Activated naive CD8-positive, alpha-beta T cell treated with anti-CD3 and anti-CD28 coated beads, Interleukin-2, amount 50 U/mL, for 24 hours (primary cell): Measurements from ENCODE around the gene ZBTB17.

ENCODE experiments used
- ATAC-seq: fragments of 150-1000 bp; cut with Tn5 transposase; one replicate; pipeline ENCODE4 v1.10.0; 2021
- DNase-seq: peaks from one replicate; pipeline ENCODE4 v3.0.0; 2021
- H3K27ac Mint-ChIP-seq: one replicate; pipeline ENCODE4 v1.8.0; 2021; ENCODE audit warnings: mild to moderate bottlenecking, mixed read lengths
- H3K27me3 Mint-ChIP-seq: one replicate; pipeline ENCODE4 v1.8.0; 2021; ENCODE audit warnings: mixed read lengths
- H3K36me3 Mint-ChIP-seq: one replicate; pipeline ENCODE4 v1.8.0; 2021; ENCODE audit warnings: low read depth, mixed read lengths
- H3K4me1 Mint-ChIP-seq: one replicate; pipeline ENCODE4 v1.8.0; 2021; ENCODE audit warnings: mixed read lengths
- H3K4me3 Mint-ChIP-seq: one replicate; pipeline ENCODE4 v1.8.0; 2021; ENCODE audit warnings: mild to moderate bottlenecking, moderate library complexity, mixed read lengths
- H3K9me3 Mint-ChIP-seq: one replicate; pipeline ENCODE4 v1.8.0; 2021; ENCODE audit warnings: mixed read lengths

The ZBTB17 gene

DNA sequence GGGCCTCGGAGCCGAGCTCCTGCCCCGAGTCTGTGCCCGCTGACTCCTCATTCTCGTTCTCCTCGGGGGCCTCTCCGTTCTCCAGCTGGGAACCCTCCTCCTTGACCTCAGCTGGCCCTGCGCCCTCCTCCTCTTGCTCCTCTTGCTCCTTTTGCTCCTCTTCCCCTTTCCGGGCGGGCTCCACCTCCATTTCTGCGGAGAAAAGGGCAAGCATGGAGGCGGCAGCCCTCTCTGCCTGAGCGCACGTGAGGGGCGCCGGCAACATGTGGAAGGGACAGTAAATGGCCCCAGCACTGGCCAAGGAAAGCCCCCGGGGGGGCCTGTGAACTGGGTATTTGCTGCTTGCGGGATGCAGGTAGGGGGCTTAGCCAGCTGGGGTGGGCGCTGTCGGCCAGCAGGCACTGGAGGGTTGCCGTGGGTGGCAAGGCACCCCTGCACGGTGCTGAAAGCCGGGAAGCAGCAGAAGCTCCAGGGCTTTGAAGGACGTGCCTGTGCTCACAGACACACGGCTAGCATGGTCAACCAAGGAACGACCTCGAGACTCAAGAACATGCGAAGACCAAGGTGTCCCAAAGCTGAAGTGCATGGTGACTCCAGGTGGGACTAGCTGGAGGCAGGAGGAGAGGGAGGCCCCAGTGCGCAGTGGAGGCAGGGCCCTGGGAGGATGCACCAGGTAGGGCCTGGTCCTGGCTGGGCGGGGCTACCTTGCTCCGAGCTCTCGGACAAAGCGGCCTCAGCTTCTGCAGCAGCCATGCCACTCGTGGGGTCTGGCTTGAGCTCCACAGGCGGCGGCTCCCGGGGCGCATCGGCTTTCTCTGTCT is 30.7 kb downstream of the ZBTB17 start:
- Mint-ChIP-seq H3K9me3 (no peaks in the 10 kb centered on the region), H3K36me3 (peaks cover 25% of the 10 kb centered on the region), H3K27ac (no peak overlapping the region), H3K27me3 (no peaks in the 10 kb centered on the region), H3K4me3 (no peak overlapping the region), H3K4me1 (peaks cover 38% of the 10 kb centered on the region)
- ATAC-seq (no peak), DNase-seq (no peak)

DNA sequence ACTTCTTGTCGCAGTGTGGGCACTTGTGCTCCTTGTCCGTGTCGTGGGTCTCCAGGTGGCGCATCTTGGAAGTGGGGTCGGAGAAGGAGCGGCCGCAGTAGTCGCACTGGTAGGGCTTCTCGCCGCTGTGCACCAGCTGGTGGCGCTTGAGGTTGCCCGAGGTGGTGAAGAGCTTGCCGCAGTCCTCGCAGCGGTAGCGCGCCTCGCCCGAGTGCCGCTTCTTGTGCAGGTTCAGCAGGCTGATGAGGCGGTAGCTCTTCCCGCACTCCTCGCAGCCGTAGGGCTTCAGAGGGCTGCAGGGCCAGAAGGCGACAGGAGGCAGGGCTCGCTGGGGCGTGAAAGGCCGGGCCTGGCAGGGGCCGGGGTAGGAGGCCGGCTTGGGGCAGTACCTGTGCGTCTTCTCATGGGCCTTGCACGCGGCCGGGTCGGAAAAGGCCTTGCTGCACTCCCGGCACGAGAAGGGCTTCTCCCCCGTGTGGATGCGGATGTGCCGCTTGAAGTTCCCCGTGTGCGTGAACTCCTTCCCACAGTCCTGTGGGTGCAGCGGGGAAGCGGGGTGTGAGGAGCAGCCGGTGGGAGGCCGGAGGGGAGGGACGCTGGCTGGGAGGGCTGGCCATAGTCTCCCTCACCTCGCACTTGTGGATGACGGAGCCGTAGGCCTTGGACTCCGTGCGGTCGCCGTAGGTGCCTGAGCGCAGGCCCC is 31.4 kb downstream of the ZBTB17 start:
- Mint-ChIP-seq H3K4me1 (peaks cover 31% of the 10 kb centered on the region), H3K4me3 (no peak overlapping the region), H3K27ac (no peak overlapping the region), H3K27me3 (no peaks in the 10 kb centered on the region), H3K36me3 (peaks cover 30% of the 10 kb centered on the region), H3K9me3 (no peaks in the 10 kb centered on the region)
- no peak for ATAC-seq
- DNase-seq, result no peak

DNA sequence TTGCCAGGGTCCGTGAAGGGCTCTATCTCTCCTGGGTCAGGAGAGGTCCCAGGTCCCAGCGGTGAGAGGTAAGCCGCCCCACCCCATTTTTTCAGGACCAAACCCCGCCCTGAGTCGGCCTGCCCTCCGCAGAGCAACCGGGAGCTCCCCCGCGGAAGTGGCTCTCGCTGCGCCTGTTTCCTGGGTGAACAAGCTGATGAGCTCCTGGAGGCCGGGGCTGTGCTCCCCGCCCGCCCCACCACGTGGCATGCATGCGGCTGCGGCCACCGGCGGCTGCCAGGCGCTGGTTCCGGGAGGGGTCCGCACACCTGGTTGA is 32.0 kb downstream of the ZBTB17 start:
- Mint-ChIP-seq H3K4me3 (no peak overlapping the region), H3K9me3 (no peaks in the 10 kb centered on the region), H3K36me3 (peaks cover 34% of the 10 kb centered on the region), H3K27me3 (no peaks in the 10 kb centered on the region), H3K27ac (no peak overlapping the region), H3K4me1 (peaks cover 26% of the 10 kb centered on the region)
- ATAC-seq, result no peak
- no peak for DNase-seq

DNA sequence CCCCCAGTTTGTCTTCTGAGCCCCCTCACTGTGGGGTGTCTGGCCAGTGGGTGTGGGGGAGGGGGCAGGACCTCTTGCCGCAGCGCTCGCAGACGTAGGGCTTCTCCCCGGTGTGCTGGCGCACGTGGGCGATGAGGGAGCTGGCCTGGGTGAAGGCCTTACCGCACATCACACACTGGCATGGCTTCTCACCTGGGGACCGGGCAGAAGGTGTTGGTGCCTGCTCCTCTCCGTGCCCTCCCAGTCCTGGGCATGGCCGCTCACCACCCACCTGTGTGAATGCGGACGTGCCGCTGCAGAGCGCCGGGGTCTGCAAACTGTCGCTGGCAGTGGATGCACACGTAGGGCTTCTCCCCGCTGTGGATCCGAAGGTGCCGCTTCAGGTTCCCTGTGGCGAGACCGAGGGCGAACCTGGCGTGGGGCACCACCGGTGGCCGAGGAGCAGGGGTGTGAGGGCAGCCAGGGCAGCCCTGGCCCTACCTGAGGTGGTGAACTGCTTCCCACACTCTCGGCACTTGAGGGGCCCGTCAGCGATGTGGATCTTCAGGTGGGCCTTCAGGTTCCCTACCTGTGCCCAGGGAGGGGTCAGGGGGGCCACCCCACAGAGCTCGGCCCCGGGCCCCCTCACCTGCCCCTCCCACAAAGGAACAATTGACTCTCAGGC is 32.4 kb downstream of the ZBTB17 start:
- Mint-ChIP-seq H3K27ac (no peak overlapping the region), H3K4me3 (no peak overlapping the region), H3K9me3 (no peaks in the 10 kb centered on the region), H3K27me3 (no peaks in the 10 kb centered on the region), H3K4me1 (peaks cover 21% of the 10 kb centered on the region), H3K36me3 (peaks cover 32% of the 10 kb centered on the region)
- ATAC-seq (no peak), DNase-seq (no peak)

DNA sequence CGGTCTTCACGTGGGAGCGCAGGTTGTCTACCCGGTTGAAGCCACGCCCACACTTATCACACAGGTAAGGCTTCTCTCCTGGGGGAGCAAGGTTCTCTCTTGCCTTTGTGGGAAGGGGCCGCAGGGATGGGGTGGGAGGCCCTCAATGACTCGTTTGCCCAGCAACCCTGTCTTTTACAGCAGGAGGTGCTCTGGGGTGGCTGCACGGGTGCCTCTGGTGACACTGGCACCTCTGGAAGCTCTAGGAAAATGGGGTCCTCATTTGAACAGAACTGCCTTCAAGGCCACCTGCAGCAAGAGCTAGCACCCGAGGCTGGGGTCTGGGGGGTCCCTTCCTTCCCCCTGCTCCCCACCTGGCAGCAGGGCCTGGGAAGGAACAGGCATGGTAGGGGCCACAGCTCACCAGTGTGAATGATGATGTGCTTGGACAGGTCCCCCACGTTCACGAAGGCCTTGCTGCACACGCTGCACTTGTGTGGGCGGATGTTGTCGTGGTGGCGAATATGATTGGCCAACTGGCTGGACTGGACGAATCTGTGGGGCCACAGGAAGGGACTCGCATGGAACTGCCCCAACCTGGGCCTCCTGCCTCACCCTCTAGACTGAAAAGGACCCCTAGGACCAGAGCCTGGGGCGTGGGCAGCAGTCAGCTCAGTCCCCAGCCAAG is 33.1 kb downstream of the ZBTB17 start:
- Mint-ChIP-seq H3K27ac (peak overlapping the region; percentile 35), H3K9me3 (no peaks in the 10 kb centered on the region)
- ATAC-seq, result no peak

DNA sequence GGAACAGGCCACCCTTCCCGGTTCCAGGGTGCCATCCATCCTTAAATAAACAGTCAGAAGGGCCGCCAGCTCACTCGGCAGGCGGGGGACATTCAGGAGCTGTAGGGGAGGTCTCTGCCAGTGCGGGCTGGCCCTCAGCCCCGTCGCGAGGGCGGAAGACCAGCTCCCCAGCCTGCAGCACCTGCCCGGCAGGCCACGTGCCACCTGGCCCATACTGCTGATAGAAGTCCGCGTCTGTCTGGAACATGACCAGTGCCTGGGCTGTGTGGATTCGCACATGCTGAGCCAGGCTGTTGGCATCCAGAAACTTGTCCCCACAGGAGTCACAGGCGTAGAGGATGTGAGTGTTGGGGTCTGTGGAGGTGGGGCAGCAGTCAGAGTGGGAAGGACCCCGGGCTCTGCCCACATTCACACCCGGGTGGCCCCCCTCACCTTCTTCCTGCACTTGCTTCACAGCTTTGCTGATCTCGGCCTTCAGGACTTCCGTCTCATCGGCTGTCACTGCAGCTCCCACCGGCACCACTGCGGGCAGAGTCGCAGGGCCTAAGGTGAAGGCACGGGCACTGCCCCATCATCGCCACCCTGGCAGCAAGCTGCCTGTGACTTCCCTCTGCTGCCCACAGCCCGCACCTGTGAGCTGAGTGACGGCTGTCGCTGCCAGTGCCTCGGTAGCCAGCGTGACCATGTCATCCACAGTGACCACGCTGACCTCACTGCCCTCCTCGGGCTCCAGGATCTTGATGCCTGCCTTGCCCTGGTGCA is 33.8 kb downstream of the ZBTB17 start:
- DNase-seq (no peak), ATAC-seq (no peak)
- Mint-ChIP-seq H3K27ac (peak overlapping the region; percentile 35), H3K9me3 (no peaks in the 10 kb centered on the region), H3K4me3 (no peak overlapping the region), H3K36me3 (peaks cover 34% of the 10 kb centered on the region), H3K4me1 (peaks cover 18% of the 10 kb centered on the region), H3K27me3 (no peaks in the 10 kb centered on the region)

More for the DNA sequence above, 33.1 kb downstream of the ZBTB17 start:
- DNase-seq, result no peak
- Mint-ChIP-seq H3K4me1 (peaks cover 19% of the 10 kb centered on the region), H3K4me3 (no peak overlapping the region), H3K36me3 (peaks cover 32% of the 10 kb centered on the region), H3K27me3 (no peaks in the 10 kb centered on the region)

DNA sequence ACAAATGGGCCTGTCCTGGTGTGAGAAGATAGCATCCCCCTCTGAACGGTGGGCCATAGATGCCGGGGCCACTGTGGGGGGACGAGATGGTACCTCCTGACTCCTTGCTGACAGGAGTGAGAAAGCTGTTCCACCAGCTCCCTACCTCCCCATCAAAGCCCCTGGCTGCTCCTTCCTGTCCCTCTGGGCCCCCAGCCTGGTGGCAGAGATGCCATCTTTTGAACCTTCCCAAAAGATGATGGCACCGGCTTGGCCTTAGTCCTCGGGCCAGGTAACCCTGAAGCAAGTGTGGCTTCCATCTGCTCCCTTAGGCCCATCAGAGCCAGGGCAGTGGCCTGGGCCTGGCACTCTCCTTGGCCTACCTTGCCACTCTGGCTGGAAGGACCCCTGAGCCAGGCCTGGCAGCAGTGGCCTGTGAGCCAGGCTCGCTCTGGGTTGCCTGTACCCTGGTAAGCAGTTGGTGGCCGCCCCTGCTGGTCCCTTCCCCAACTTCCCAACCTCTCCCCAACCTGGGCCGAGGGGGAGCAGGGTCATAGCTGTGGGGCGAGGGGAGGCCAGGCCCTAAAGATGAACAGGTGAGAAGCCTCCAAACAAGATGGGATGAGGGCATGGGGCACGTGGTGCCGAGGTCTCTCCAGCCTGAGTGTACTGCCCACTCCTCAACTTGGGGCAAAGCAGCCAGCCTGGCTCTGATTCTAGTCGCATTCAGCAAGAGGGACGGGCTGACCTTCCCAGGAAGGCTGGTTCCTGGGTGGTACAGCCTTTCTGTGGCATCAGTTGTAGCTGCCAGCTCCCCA is 34.7 kb downstream of the ZBTB17 start:
- ATAC-seq (no peak), DNase-seq (no peak)
- no peaks in the 10 kb centered on the region for H3K9me3 Mint-ChIP-seq
- peaks cover 32% of the 10 kb centered on the region for H3K36me3 Mint-ChIP-seq
- no peak overlapping the region for H3K4me3 Mint-ChIP-seq
- H3K27ac Mint-ChIP-seq, result no peak overlapping the region
- H3K27me3 Mint-ChIP-seq, result no peaks in the 10 kb centered on the region
- peaks cover 11% of the 10 kb centered on the region for H3K4me1 Mint-ChIP-seq

DNA sequence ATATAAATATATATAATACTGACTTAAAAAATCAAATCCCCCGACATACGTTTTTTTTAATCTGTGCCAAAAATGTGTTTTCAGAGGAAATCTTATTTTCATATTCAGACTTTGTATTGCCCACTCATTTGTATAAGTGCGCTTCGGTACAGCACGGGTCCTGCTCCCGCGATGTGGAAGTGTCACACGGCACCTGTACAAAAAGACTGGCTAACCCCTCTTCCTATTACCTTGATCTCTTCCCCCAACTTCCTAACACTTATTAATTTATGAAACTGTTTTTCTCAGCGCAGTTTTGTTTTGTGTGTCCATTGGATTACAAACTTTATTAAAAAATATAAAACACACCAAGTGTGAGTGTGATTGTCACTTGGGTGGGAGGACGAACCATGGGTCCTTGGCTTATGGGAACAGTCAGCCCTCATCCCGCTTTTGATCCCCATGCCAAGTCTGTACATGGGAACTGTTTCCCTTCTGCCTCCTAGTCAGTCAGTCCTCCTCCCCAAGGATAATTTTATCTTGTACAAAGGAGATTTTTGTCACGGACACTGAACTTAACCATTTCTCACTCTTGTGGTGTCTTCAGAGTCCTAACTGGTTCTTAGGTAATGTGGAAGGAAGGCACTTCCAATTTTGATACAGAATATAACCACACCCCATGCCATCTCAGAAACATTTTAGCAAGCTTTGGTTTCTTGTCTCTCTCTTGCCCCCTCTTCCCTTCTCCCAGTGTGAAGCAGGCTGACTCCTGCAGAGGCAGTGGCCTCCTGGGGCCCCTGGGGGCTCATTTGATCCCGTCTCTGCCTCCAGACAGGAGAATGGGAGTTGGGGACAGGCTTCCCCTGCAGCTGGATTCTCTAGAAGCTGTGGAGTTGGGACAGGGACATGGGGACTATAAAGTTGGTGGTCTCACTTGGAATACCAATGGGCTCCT is 35.5 kb downstream of the ZBTB17 start:
- Mint-ChIP-seq H3K27me3 (no peaks in the 10 kb centered on the region), H3K9me3 (no peaks in the 10 kb centered on the region), H3K27ac (peak overlapping the region; percentile 39), H3K4me1 (peaks cover 11% of the 10 kb centered on the region), H3K4me3 (no peak overlapping the region), H3K36me3 (peaks cover 32% of the 10 kb centered on the region)
- no peak for ATAC-seq
- DNase-seq, result no peak

DNA sequence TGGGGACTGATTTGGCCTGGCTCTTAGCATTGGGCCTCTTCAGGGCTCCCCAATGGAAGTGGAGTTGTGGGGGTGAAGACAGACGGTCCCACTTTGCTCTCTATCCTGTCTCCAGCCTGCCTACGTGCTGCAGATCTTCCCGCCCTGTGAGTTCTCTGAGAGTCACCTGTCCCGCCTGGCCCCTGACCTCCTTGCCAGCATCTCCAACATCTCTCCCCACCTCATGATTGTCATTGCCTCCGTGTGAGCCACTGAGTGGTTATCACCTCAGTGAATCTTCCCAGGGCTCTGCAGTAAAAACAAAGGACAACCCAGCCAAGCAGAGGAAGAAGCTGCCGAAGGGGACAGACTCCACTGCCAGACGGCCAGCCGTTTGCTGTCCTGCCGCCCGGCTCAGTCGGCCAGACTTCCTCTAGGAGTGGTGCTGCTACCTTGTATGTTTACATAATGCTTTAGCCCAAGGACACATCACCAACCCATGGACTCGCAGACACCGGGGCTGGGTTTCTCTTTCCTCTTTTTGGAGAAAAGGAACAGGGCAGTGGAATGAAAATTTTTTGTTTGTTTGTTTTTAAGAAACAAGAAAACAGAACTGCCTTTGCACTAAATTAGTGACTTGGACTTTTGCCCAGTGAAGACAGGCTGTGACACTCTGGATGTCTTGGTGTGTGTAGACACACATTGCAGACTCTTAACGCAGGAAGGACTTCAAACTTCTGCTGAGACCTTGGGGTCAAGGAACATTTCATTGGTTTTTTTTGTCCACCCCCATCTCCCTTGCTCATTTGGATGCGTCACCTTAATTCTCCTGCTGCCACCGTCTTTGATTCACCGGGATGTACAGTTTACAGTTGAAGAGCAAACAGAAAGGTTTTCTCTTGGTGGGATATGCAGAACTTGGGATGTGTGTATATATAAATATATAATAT is 36.5 kb downstream of the ZBTB17 start:
- no peak for ATAC-seq
- peaks cover 38% of the 10 kb centered on the region for H3K36me3 Mint-ChIP-seq
- DNase-seq, result no peak

DNA sequence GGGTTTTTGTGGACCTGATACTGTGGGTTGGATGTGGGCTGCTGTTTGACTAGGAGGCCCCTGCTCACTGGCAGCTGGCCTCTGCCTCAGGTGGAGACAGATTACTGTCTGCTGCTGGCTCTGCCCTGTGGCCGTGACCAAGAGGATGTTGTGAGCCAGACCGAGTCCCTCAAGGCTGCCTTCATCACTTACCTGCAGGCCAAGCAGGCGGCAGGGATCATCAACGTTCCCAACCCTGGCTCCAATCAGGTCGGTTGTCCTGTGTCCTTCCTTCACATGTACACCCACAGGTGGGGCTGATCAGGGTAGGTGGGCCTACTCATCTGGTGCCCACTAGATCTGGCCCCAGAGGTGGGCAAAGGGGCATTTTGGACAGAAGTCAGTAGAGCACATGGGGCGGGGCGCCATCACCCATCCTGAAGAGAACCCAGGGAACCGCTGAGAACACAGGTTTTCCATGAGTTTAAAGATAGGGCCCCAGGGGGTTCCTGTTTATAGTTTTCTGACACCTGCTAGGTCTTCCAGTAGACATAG is 37.2 kb downstream of the ZBTB17 start:
- no peak overlapping the region for H3K4me3 Mint-ChIP-seq
- H3K9me3 Mint-ChIP-seq, result no peaks in the 10 kb centered on the region
- no peaks in the 10 kb centered on the region for H3K27me3 Mint-ChIP-seq
- peaks cover 11% of the 10 kb centered on the region for H3K4me1 Mint-ChIP-seq
- peak overlapping the region; percentile 54 for H3K27ac Mint-ChIP-seq
- peak; percentile 35 for ATAC-seq
- peaks cover 43% of the 10 kb centered on the region for H3K36me3 Mint-ChIP-seq
- DNase-seq, result no peak

More for the DNA sequence above, 36.5 kb downstream of the ZBTB17 start:
- Mint-ChIP-seq H3K4me1 (peaks cover 11% of the 10 kb centered on the region), H3K27ac (peak overlapping the region; percentile 54), H3K9me3 (no peaks in the 10 kb centered on the region), H3K4me3 (no peak overlapping the region), H3K27me3 (no peaks in the 10 kb centered on the region)

DNA sequence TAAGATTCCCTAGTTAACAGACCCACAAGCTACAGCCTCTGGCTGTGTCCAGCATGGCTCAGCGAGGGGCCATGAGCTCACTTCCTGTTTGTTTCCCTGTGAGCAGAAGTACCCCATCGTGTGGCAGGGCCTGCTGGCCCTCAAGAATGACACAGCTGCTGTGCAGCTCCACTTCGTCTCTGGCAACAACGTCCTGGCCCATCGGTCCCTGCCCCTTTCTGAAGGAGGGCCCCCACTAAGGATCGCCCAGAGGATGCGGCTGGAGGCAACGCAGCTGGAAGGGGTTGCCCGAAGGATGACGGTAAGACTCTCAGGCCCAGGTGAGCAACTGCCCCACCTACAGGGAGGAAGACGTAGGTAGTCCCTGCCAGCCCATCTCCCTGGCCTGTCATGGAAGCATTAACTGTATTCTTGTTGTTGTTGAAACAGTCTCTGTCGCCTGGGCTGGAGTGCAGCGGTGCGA is 38.2 kb downstream of the ZBTB17 start:
- no peak for ATAC-seq
- peaks cover 11% of the 10 kb centered on the region for H3K4me1 Mint-ChIP-seq

More for the DNA sequence above, 38.2 kb downstream of the ZBTB17 start:
- H3K4me3 Mint-ChIP-seq, result no peak overlapping the region
- H3K27me3 Mint-ChIP-seq, result no peaks in the 10 kb centered on the region
- H3K27ac Mint-ChIP-seq, result peak overlapping the region; percentile 79
- H3K36me3 Mint-ChIP-seq, result peaks cover 49% of the 10 kb centered on the region
- no peaks in the 10 kb centered on the region for H3K9me3 Mint-ChIP-seq
- DNase-seq, result no peak
